ENCODE data around the gene COL25A1. TPM values are rescaled to one million over a fixed set of nuclear protein-coding genes. Genes with fewer than 3 reads are reported as not detected.

The COL25A1 gene
- total RNA-seq, 1 donor from 2014 or later: 1.3 TPM

DNA sequence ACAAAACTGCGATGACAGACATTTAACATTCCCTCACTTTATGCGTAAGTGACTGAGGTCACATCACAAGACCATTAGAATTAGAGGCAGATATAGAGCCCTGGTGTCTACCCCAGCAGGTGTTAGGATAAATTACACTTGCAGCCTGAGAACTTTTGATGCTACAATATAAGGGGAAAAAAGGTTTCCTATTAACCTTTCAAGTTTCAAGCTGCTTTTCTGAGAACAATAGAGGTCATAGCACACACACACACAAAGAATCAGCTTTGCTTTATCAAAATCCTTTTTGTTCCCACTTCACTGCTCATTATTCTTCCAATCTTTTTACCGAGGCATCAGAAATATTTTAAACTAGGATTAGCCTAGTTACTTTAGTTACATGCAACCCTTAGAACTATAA is 119.8 kb downstream of the COL25A1 start:
- peaks cover 6% of the 10 kb centered on the region for H3K9me3 Mint-ChIP-seq (ENCODE audit: unreplicated experiment)
- no peak overlapping the region for H3K4me3 Mint-ChIP-seq (ENCODE audit: unreplicated experiment)
- peaks cover 10% of the 10 kb centered on the region for H3K4me1 Mint-ChIP-seq (ENCODE audit: unreplicated experiment)
- H3K27me3 Mint-ChIP-seq (ENCODE audit: unreplicated experiment): peaks cover 2% of the 10 kb centered on the region
- DNase-seq (ENCODE audit: extremely low spot score, unreplicated experiment): no peak
- H3K27ac Mint-ChIP-seq (ENCODE audit: unreplicated experiment): no peak overlapping the region
- no peaks in the 10 kb centered on the region for H3K36me3 Mint-ChIP-seq (ENCODE audit: unreplicated experiment)
- TF ChIP-seq, protein P1, sequence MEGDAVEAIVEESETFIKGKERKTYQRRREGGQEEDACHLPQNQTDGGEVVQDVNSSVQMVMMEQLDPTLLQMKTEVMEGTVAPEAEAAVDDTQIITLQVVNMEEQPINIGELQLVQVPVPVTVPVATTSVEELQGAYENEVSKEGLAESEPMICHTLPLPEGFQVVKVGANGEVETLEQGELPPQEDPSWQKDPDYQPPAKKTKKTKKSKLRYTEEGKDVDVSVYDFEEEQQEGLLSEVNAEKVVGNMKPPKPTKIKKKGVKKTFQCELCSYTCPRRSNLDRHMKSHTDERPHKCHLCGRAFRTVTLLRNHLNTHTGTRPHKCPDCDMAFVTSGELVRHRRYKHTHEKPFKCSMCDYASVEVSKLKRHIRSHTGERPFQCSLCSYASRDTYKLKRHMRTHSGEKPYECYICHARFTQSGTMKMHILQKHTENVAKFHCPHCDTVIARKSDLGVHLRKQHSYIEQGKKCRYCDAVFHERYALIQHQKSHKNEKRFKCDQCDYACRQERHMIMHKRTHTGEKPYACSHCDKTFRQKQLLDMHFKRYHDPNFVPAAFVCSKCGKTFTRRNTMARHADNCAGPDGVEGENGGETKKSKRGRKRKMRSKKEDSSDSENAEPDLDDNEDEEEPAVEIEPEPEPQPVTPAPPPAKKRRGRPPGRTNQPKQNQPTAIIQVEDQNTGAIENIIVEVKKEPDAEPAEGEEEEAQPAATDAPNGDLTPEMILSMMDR (IDR thresholded peaks at IDR 0.05): no peak

DNA sequence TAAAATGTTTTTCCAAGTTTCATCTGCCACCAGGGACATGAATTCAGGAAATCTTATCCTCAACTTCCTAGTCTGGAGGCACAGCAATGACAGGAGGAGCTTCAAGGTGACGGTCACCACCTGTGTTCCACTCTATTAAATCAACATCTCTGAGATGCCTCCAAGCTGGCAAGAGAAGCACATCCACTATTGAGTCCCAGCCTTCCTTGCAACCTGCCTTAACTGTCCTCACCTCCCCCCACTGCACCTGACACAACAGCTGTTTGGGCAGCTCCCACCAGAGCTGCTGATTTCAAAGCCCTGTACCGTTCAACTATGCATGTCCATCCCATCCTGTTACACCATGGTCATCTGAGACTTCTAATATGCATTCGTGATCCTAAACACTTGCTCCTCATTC is 123.4 kb downstream of the COL25A1 start:
- H3K27me3 Mint-ChIP-seq (ENCODE audit: unreplicated experiment): peaks cover 2% of the 10 kb centered on the region
- no peak overlapping the region for H3K4me3 Mint-ChIP-seq (ENCODE audit: unreplicated experiment)
- H3K4me1 Mint-ChIP-seq (ENCODE audit: unreplicated experiment): no peaks in the 10 kb centered on the region
- TF ChIP-seq, protein P1 (IDR thresholded peaks at IDR 0.05): no peak
- DNase-seq (ENCODE audit: extremely low spot score, unreplicated experiment): no peak
- no peaks in the 10 kb centered on the region for H3K36me3 Mint-ChIP-seq (ENCODE audit: unreplicated experiment)
- H3K9me3 Mint-ChIP-seq (ENCODE audit: unreplicated experiment): no peaks in the 10 kb centered on the region
- H3K27ac Mint-ChIP-seq (ENCODE audit: unreplicated experiment): no peak overlapping the region

DNA sequence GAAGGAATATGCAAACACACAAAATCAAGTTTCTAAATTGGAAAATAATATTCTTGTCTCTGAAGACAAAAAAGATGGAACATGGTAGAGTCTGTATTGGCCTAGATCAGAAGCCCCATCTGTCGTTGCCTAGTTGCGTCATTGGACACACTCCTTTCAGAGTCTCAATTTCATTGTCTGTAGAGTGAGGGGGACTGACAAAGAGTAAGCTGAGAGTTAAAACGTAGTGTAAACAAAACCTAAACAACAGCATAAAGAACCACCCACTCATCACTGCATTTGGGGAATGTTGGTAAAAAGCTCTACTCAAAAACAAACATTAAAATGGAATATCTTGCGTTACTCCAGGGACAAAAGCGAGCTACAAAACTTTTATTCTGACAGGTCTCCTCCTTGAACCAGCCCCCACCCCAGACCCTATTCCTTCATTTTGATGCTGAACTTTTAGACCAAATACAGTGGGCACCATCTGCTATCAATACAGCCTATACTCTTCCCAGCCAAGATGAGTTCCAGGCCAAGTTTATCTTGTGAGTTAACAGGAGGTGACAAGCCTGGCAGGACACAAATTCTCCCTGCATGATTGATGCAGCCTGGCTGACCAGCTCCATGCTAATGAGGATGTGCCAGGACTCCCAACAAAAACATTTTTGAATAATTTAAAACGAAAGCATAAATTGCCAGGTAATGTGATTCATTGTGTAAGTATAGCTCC is 125.2 kb downstream of the COL25A1 start:
- Mint-ChIP-seq H3K4me3 (ENCODE audit: unreplicated experiment) (no peak overlapping the region), H3K27me3 (ENCODE audit: unreplicated experiment) (peaks cover 2% of the 10 kb centered on the region), H3K9me3 (ENCODE audit: unreplicated experiment) (no peaks in the 10 kb centered on the region), H3K27ac (ENCODE audit: unreplicated experiment) (no peak overlapping the region), H3K36me3 (ENCODE audit: unreplicated experiment) (no peaks in the 10 kb centered on the region), H3K4me1 (ENCODE audit: unreplicated experiment) (no peaks in the 10 kb centered on the region)
- DNase-seq (ENCODE audit: extremely low spot score, unreplicated experiment): no peak
- TF ChIP-seq, protein P1 (IDR thresholded peaks at IDR 0.05): no peak

DNA sequence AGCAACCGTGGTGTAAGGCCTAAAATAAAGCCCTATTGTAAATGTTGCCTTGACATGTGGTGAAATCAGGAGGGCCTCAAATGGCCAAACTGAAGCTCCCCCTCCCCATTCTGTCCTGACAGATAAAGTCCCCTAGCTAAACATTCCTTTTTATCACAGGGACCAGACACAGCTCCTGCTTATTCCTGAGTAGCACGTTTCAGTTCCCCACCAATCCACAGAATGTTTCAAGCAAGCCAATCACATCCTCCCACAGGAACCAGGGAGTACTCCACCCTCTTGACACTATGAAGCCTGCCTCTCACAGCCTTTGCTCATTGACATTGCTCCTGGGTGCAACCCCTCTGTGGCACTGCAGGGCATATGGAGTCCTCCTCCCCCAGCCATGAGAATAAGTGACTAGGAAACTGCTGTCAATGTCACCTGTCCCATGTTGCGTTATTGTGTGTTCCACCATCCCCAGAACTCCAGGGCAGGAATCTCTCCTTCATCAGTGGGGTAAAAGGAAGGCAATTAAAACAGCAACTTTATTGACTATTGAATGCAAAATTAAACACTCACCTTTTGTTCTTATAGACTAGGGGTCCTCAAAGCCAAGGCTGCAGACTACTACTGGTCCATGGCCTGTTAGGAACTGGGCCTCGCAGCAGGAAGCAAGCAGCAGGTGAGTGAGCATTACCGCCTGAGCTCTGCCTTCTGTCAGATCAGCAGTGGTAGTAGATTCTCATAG is 128.1 kb downstream of the COL25A1 start:
- DNase-seq (ENCODE audit: extremely low spot score, unreplicated experiment): no peak
- no peaks in the 10 kb centered on the region for H3K9me3 Mint-ChIP-seq (ENCODE audit: unreplicated experiment)
- TF ChIP-seq, protein P1 (IDR thresholded peaks at IDR 0.05): no peak
- no peaks in the 10 kb centered on the region for H3K36me3 Mint-ChIP-seq (ENCODE audit: unreplicated experiment)
- no peak overlapping the region for H3K4me3 Mint-ChIP-seq (ENCODE audit: unreplicated experiment)
- H3K4me1 Mint-ChIP-seq (ENCODE audit: unreplicated experiment): no peaks in the 10 kb centered on the region
- no peak overlapping the region for H3K27ac Mint-ChIP-seq (ENCODE audit: unreplicated experiment)
- H3K27me3 Mint-ChIP-seq (ENCODE audit: unreplicated experiment): no peaks in the 10 kb centered on the region

DNA sequence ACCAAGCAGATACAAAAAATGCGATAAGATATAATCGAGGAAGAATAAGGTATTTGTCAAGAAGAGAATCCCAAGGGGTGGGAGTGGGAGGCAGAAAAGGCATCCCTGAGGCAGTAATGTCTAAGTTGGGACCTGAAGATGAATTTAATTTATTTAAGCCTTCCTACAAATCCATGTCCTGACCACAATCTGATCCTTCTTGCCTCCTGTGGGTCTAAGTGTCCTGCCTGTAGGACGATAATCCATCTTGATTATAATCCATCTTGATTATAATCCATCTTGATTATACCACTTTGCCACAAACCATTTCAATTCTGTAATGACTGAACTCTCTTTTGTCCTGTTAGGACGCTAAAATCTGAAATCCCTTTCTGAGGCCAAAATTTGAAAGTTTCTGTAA is 130.2 kb downstream of the COL25A1 start:
- Mint-ChIP-seq H3K9me3 (ENCODE audit: unreplicated experiment) (no peaks in the 10 kb centered on the region), H3K4me1 (ENCODE audit: unreplicated experiment) (no peaks in the 10 kb centered on the region), H3K4me3 (ENCODE audit: unreplicated experiment) (no peak overlapping the region), H3K27me3 (ENCODE audit: unreplicated experiment) (peaks cover 2% of the 10 kb centered on the region), H3K36me3 (ENCODE audit: unreplicated experiment) (no peaks in the 10 kb centered on the region), H3K27ac (ENCODE audit: unreplicated experiment) (no peak overlapping the region)
- TF ChIP-seq, protein P1 (IDR thresholded peaks at IDR 0.05): no peak
- DNase-seq (ENCODE audit: extremely low spot score, unreplicated experiment): no peak
